DOHH2 (cell line): ENCODE results near the gene SEC16A.
A peak's percentile ranks its signal among the peaks of the same experiment; 100 is the strongest.

Experiments used
- H3F3A ChIP-seq: fragments of 200-600 bp; sonication (generic), shearing (Covaris generic); 2 replicates; pipeline ENCODE4 v1.6.0; 2016; ENCODE audit warnings: antibody characterized with exemption, mild to moderate bottlenecking; ENCODE audit not compliant: control insufficient read depth, insufficient read depth
- H3K27ac ChIP-seq: fragments of 200-600 bp; sonication (generic); 2 replicates; pipeline ENCODE4 v1.5.1; 2014; ENCODE audit warnings: low read depth, mild to moderate bottlenecking, low read length, moderate library complexity
- H3K27me3 ChIP-seq: fragments of 200-600 bp; sonication (generic); 2 replicates; pipeline ENCODE4 v1.6.1; 2014; ENCODE audit warnings: mild to moderate bottlenecking, low read length, mixed read lengths; ENCODE audit not compliant: control insufficient read depth
- H3K36me3 ChIP-seq: fragments of 200-600 bp; sonication (generic); 2 replicates; pipeline ENCODE4 v1.6.1; 2014; ENCODE audit warnings: mild to moderate bottlenecking, low read length, moderate library complexity, mixed read lengths; ENCODE audit not compliant: control insufficient read depth
- H3K4me1 ChIP-seq: fragments of 200-600 bp; sonication (generic); 2 replicates; pipeline ENCODE4 v1.6.1; 2014; ENCODE audit warnings: mild to moderate bottlenecking, low read length, mixed read lengths; ENCODE audit not compliant: control insufficient read depth
- H3K4me2 ChIP-seq: fragments of 200-600 bp; sonication (generic); 2 replicates; pipeline ENCODE4 v1.6.0; 2014; ENCODE audit warnings: mild to moderate bottlenecking, low read length, moderate library complexity
- H3K4me3 ChIP-seq: fragments of 200-600 bp; sonication (generic); 2 replicates; pipeline ENCODE4 v1.5.1; 2014; ENCODE audit warnings: mild to moderate bottlenecking, low read length, mixed read lengths
- H3K79me2 ChIP-seq: fragments of 200-600 bp; sonication (generic); 2 replicates; pipeline ENCODE4 v1.6.1; 2014; ENCODE audit warnings: mild to moderate bottlenecking, low read length, mixed read lengths; ENCODE audit not compliant: control insufficient read depth
- H3K9me2 ChIP-seq: fragments of 200-600 bp; sonication (generic); replicated peaks from 2 replicates; pipeline ENCODE4 v1.6.1; 2014; ENCODE audit warnings: mild to moderate bottlenecking, low read length, mixed read lengths; ENCODE audit not compliant: control insufficient read depth
- H3K9me3 ChIP-seq: fragments of 200-600 bp; sonication (generic); 2 replicates; pipeline ENCODE4 v1.6.1; 2014; ENCODE audit warnings: antibody characterized with exemption, low read length, mixed read lengths; ENCODE audit not compliant: control insufficient read depth, insufficient read depth
- H4K20me1 ChIP-seq: fragments of 200-600 bp; sonication (generic); 2 replicates; pipeline ENCODE4 v1.6.0; 2014; ENCODE audit warnings: low read depth, mild to moderate bottlenecking, antibody characterized with exemption, low read length, moderate library complexity; ENCODE audit not compliant: control insufficient read depth, insufficient read depth
- EZH2phosphoT487 ChIP-seq: fragments of 200-600 bp; sonication (generic); IDR thresholded peaks from 2 replicates; pipeline ENCODE4 v1.6.1; 2017; ENCODE audit warnings: borderline replicate concordance, mild to moderate bottlenecking, antibody characterized with exemption, low read length, moderate library complexity, mixed read lengths
- TF ChIP-seq, protein P1 (sequence below): fragments of 200-600 bp; sonication (generic); IDR thresholded peaks from one replicate; pipeline ENCODE4 v1.5.1; 2014; ENCODE audit warnings: antibody characterized with exemption, mild to moderate bottlenecking, low read depth, low read length; ENCODE audit not compliant: poor library complexity, severe bottlenecking

Gene SEC16A

DNA sequence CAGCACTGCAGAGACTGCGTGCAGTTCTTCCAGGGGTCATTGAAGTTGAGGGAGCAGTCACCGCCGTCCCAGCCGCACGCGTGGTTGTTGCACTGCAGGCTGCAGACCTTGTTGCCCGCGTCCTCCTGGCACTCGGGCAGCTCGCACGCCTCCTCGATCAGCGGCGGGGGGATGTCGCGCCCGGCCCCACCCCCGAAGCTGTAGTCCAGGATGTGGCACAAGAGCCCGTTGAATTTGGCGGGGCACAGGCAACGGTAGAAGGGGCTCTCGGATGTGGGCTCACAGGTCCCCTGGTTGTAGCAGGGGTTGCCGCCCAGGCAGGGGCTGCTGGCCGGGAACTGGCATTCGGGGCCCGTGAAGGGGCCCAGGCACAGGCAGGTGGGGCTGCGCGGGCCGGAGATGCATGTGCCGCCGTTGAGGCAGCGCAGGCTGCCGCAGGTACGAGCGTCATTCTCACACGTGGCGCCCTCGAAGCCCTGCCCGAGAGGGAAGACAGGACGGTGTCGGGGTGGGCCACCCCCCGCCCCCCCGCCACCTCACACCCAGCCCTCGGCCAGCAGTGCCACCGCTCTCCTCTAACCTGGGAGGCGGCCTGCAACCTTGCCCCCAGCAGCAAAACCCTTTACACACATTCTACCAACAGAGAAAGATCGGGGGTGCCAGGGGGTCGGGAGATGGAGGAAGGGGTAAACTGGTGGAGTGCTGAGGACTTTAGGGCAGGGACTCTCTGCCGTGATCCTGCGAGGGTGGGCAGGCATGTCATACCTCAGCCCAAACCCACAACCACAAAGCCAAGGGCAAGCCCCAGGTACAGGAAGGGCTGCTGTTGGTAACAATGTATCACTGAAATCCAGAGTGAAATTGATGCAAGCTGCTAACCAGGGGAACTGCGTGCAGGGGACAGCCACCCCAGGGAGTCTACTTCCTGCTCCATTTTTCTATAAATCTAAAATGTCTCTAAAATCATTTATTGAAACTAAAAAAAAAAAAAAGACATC is 22.9 kb upstream of the SEC16A start:
- Histone ChIP-seq H3K36me3 (peaks cover 43% of the 10 kb centered on the region), H3F3A (no peaks in the 10 kb centered on the region), H3K4me2 (no peak overlapping the region), H3K4me3 (no peak overlapping the region), H3K4me1 (no peaks in the 10 kb centered on the region), H3K9me3 (no peaks in the 10 kb centered on the region), H3K27ac (no peak overlapping the region), H3K79me2 (no peaks in the 10 kb centered on the region), H3K9me2 (no peaks in the 10 kb centered on the region), H3K27me3 (no peaks in the 10 kb centered on the region), H4K20me1 (no peaks in the 10 kb centered on the region)
- TF ChIP-seq, protein P1, sequence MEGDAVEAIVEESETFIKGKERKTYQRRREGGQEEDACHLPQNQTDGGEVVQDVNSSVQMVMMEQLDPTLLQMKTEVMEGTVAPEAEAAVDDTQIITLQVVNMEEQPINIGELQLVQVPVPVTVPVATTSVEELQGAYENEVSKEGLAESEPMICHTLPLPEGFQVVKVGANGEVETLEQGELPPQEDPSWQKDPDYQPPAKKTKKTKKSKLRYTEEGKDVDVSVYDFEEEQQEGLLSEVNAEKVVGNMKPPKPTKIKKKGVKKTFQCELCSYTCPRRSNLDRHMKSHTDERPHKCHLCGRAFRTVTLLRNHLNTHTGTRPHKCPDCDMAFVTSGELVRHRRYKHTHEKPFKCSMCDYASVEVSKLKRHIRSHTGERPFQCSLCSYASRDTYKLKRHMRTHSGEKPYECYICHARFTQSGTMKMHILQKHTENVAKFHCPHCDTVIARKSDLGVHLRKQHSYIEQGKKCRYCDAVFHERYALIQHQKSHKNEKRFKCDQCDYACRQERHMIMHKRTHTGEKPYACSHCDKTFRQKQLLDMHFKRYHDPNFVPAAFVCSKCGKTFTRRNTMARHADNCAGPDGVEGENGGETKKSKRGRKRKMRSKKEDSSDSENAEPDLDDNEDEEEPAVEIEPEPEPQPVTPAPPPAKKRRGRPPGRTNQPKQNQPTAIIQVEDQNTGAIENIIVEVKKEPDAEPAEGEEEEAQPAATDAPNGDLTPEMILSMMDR, result no peak
- TF ChIP-seq EZH2phosphoT487, result no peak

DNA sequence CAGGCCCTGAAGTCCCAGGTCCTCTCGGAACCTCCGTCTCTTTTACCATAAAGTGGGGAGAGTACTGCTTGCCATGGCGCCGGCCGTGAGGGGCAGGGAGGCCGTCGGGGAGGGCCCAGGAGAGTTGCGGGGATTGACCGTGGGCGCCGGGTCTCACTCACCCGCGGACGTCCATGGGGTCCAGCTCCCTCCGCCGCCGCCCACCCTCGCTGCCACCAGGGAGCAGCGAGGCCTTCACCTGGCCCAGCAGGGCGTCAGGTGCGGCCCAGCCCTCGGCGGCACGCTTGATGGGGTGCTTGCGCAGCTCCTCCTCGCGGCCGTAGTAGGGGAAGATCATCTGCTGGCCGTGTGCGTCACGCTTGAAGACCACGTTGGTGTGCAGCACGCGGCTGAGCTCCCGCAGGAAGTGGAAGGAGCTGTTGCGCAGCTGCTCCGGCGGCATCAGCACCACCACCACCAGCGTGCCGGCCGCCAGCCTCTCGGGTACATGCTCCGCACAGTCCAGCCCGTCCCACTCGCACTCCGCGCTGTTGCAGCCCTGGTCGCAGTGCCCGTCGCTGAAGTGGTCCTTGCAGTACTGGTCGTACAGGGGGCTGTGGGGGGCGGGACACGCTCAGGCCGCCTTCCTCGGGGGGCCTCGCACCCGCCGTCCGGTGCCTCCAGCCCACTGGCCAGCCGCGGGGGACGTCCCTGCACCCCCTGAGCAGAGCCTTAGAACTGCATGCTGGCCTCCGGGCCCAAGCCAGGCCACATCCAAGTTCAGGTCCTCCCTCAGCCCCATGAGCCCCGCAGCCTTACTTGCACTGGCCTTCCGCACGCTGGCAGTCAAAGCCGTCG is 21.9 kb upstream of the SEC16A start:
- Histone ChIP-seq H3K79me2 (no peaks in the 10 kb centered on the region), H3K4me3 (no peak overlapping the region), H3K27me3 (no peaks in the 10 kb centered on the region), H3K4me2 (no peak overlapping the region), H3K27ac (no peak overlapping the region), H3K4me1 (no peaks in the 10 kb centered on the region), H3F3A (no peaks in the 10 kb centered on the region), H3K9me2 (no peaks in the 10 kb centered on the region), H4K20me1 (no peaks in the 10 kb centered on the region), H3K36me3 (peaks cover 48% of the 10 kb centered on the region), H3K9me3 (no peaks in the 10 kb centered on the region)
- TF ChIP-seq, protein P1, result no peak
- TF ChIP-seq EZH2phosphoT487, result no peak

DNA sequence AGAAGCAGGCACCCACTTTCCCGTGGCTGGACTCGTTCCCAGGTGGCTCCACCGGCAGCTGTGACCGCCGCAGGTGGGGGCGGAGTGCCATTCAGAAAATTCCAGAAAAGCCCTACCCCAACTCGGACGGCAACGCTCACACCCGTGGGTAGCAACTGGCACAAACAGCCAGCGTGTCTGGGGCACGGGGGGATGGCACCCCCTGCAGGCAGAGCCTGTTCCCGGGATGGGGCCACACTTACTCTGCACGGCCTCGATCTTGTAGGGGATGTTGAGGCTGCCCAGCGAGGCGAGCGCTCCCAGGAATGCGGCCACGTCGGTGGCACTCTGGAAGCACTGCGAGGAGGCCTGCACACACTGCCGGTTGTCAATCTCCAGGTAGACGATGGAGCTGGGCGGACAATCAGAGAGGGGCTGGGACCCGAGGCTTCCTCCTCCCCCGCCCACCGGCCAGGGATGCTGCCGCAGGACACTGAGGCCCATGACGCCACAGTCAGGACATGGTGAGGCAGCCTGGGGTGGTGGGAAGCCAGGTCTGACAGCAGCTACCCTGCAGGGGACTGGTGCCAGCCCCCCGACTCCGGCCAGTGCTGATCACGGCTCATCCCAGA is 20.2 kb upstream of the SEC16A start:
- Histone ChIP-seq H3K9me3 (no peaks in the 10 kb centered on the region), H3K4me2 (no peak overlapping the region), H3K4me3 (no peak overlapping the region), H3K4me1 (no peaks in the 10 kb centered on the region), H3K79me2 (no peaks in the 10 kb centered on the region), H3K36me3 (peaks cover 54% of the 10 kb centered on the region), H3K9me2 (no peaks in the 10 kb centered on the region), H4K20me1 (no peaks in the 10 kb centered on the region), H3F3A (no peaks in the 10 kb centered on the region), H3K27me3 (no peaks in the 10 kb centered on the region), H3K27ac (no peak overlapping the region)
- TF ChIP-seq EZH2phosphoT487, result no peak
- TF ChIP-seq, protein P1, result peak; percentile 15
